ENCODE data around the gene HP.
"Not testable (repeated sequence)": the region's sequence is repeated elsewhere in the genome, so short reads cannot be mapped to it uniquely, and the experiment has no call there.

HP gene

GRCh38 chr16:72042157-72042660 is 12.1 kb upstream of the HP start:
- DNase-seq (ENCODE audit: low read depth in 1 of 2, low spot score in 1 of 2): no peak

- no peak for DNase-seq (ENCODE audit: low read depth in 1 of 2, low spot score in 1 of 2)
Observed at GRCh38 chr16:72043058-72043457, 11.2 kb upstream of the HP start.

- DNase-seq (ENCODE audit: low read depth in 1 of 2, low spot score in 1 of 2): no peak
Observed at GRCh38 chr16:72043539-72043938, 10.8 kb upstream of the HP start.

GRCh38 chr16:72044296-72044695 is 10.0 kb upstream of the HP start:
- DNase-seq (ENCODE audit: low read depth in 1 of 2, low spot score in 1 of 2): no peak

- DNase-seq (ENCODE audit: low read depth in 1 of 2, low spot score in 1 of 2): no peak
Observed at GRCh38 chr16:72044825-72045359, 9.4 kb upstream of the HP start.

- no peak for DNase-seq (ENCODE audit: low read depth in 1 of 2, low spot score in 1 of 2)
Observed at GRCh38 chr16:72049110-72049509, 5.2 kb upstream of the HP start.

GRCh38 chr16:72050769-72051464 is 3.4 kb upstream of the HP start:
- DNase-seq (ENCODE audit: low read depth in 1 of 2, low spot score in 1 of 2): no peak

- no peak for DNase-seq (ENCODE audit: low read depth in 1 of 2, low spot score in 1 of 2)
Observed at GRCh38 chr16:72051818-72052217, 2.5 kb upstream of the HP start.

- DNase-seq (ENCODE audit: low read depth in 1 of 2, low spot score in 1 of 2): no peak
Observed at GRCh38 chr16:72055911-72056310, 1.6 kb downstream of the HP start.

- not testable (repeated sequence) for DNase-seq (ENCODE audit: low read depth in 1 of 2, low spot score in 1 of 2)
Observed at GRCh38 chr16:72057313-72057712, 3.0 kb downstream of the HP start.

- DNase-seq (ENCODE audit: low read depth in 1 of 2, low spot score in 1 of 2): not testable (repeated sequence)
Observed at GRCh38 chr16:72059060-72059459, 4.8 kb downstream of the HP start.

- DNase-seq (ENCODE audit: low read depth in 1 of 2, low spot score in 1 of 2): no peak
Observed at GRCh38 chr16:72060405-72060804, 6.1 kb downstream of the HP start.

GRCh38 chr16:72061564-72061963 is 7.3 kb downstream of the HP start:
- no peak for DNase-seq (ENCODE audit: low read depth in 1 of 2, low spot score in 1 of 2)

GRCh38 chr16:72064361-72064894 is 10.1 kb downstream of the HP start:
- no peak for DNase-seq (ENCODE audit: low read depth in 1 of 2, low spot score in 1 of 2)

- DNase-seq (ENCODE audit: low read depth in 1 of 2, low spot score in 1 of 2): no peak
Observed at GRCh38 chr16:72066747-72067146, 12.4 kb downstream of the HP start.

- no peak for DNase-seq (ENCODE audit: low read depth in 1 of 2, low spot score in 1 of 2)
Observed at GRCh38 chr16:72068930-72069329, 14.6 kb downstream of the HP start.

GRCh38 chr16:72072514-72073342 is 18.4 kb downstream of the HP start:
- no peak for DNase-seq (ENCODE audit: low read depth in 1 of 2, low spot score in 1 of 2)

- no peak for DNase-seq (ENCODE audit: low read depth in 1 of 2, low spot score in 1 of 2)
Observed at GRCh38 chr16:72073560-72074230, 19.4 kb downstream of the HP start.

- DNase-seq (ENCODE audit: low read depth in 1 of 2, low spot score in 1 of 2): not testable (repeated sequence)
Observed at GRCh38 chr16:72075067-72075466, 20.8 kb downstream of the HP start.

- DNase-seq (ENCODE audit: low read depth in 1 of 2, low spot score in 1 of 2): not testable (repeated sequence)
Observed at GRCh38 chr16:72076991-72077706, 22.8 kb downstream of the HP start.
